ENCODE measurements around the gene SNRNP27.
"Not testable (repeated sequence)": the region's sequence is repeated elsewhere in the genome, so short reads cannot be mapped to it uniquely, and the experiment has no call there.

Gene SNRNP27

GRCh38 chr2:69893684-69894551, at the start of gene SNRNP27:
TSS of gene SNRNP27 (plus strand) at chr2:69893956. CDS start at chr2:69893985, 29 bp downstream.
- DNase-seq, result peak; percentile 85

- DNase-seq, result no peak
These were observed 49.8 kb upstream of the SNRNP27 start for GRCh38 chr2:69843993-69844392.

- DNase-seq, result no peak
These were observed 49.2 kb upstream of the SNRNP27 start for GRCh38 chr2:69844560-69844959.

- no peak for DNase-seq
These were observed 47.3 kb upstream of the SNRNP27 start for GRCh38 chr2:69846182-69847067.

GRCh38 chr2:69847068-69847828, 46.5 kb upstream of the SNRNP27 start:
- DNase-seq, result no peak

- DNase-seq, result no peak
These were observed 45.5 kb upstream of the SNRNP27 start for GRCh38 chr2:69848186-69848790.

GRCh38 chr2:69858261-69858660, 35.5 kb upstream of the SNRNP27 start:
- DNase-seq, result no peak

- DNase-seq, result no peak
These were observed 30.5 kb upstream of the SNRNP27 start for GRCh38 chr2:69863298-69863697.

GRCh38 chr2:69888451-69888850, 5.3 kb upstream of the SNRNP27 start:
- DNase-seq, result no peak

- DNase-seq, result no peak
These were observed 4.5 kb upstream of the SNRNP27 start for GRCh38 chr2:69889302-69889701.

GRCh38 chr2:69890881-69891280, 2.9 kb upstream of the SNRNP27 start:
- no peak for DNase-seq

- not testable (repeated sequence) for DNase-seq
These were observed 825 bp upstream of the SNRNP27 start for GRCh38 chr2:69892838-69893424.

- DNase-seq, result not testable (repeated sequence)
These were observed 981 bp downstream of the SNRNP27 start for GRCh38 chr2:69894737-69895136.

- DNase-seq, result peak; percentile 29
These were observed 8.6 kb downstream of the SNRNP27 start for GRCh38 chr2:69902213-69902922.

GRCh38 chr2:69907216-69907615, 13.5 kb downstream of the SNRNP27 start:
- no peak for DNase-seq

GRCh38 chr2:69911985-69912563, 18.3 kb downstream of the SNRNP27 start:
- no peak for DNase-seq

- peak; percentile 100 for DNase-seq
These were observed 20.6 kb downstream of the SNRNP27 start for GRCh38 chr2:69914164-69914949.

GRCh38 chr2:69914950-69915945, 21.5 kb downstream of the SNRNP27 start, which contains the start of gene MXD1:
TSS of gene MXD1 (plus strand) at chr2:69915109. CDS start at chr2:69915331, 222 bp downstream.
- peak; percentile 15 for DNase-seq

- DNase-seq, result no peak
These were observed 22.4 kb downstream of the SNRNP27 start for GRCh38 chr2:69916106-69916505.
